Spleen (tissue), 11 donors: ENCODE data around the gene MYH15. TPM values are rescaled to one million over a fixed set of nuclear protein-coding genes. Genes with fewer than 3 reads are reported as not detected.

Experiments used
- DNase-seq: peaks from one replicate; pipeline ENCODE4 v3.0.0-alpha.2; 2020
- H3K27ac ChIP-seq, 8 donors: fragments of 200-600 bp; sonication (generic) in 7 of 8; 1 replicate in 4 of 8; 2 replicates in 4 of 8; pipeline versions ENCODE4 v1.5.0 to v1.8.0; 2016 to 2021; ENCODE audit warnings: inconsistent platforms in 4 of 8, mild to moderate bottlenecking in 4 of 8, moderate library complexity in 1 of 8
- H3K27me3 ChIP-seq, 7 donors: fragments of 200-600 bp; sonication (generic) in 6 of 7; replicated peaks in 1 of 7; 1 replicate in 4 of 7; 2 replicates in 3 of 7; pipeline versions ENCODE4 v1.5.0 to v1.8.0; 2016 to 2021; ENCODE audit warnings: inconsistent platforms in 3 of 7, mild to moderate bottlenecking in 1 of 7
- H3K36me3 ChIP-seq, 6 donors: fragments of 200-600 bp; sonication (generic) in 5 of 6; 1 replicate in 4 of 6; 2 replicates in 2 of 6; pipeline versions ENCODE4 v1.5.0 to v1.8.0; 2016 to 2021; ENCODE audit warnings: inconsistent platforms in 2 of 6
- H3K4me1 ChIP-seq, 6 donors: fragments of 200-600 bp; sonication (generic) in 5 of 6; 1 replicate in 3 of 6; 2 replicates in 3 of 6; pipeline versions ENCODE4 v1.5.0 to v1.8.0; 2016 to 2021; ENCODE audit warnings: inconsistent platforms in 3 of 6
- H3K4me3 ChIP-seq, 8 donors: fragments of 200-600 bp; sonication (generic) in 7 of 8; 1 replicate in 4 of 8; 2 replicates in 4 of 8; pipeline versions ENCODE4 v1.5.0 to v1.8.0; 2016 to 2021; ENCODE audit warnings: inconsistent platforms in 4 of 8, mild to moderate bottlenecking in 4 of 8, moderate library complexity in 2 of 8
- H3K9me3 ChIP-seq, 8 donors: fragments of 200-600 bp; sonication (generic) in 7 of 8; 1 replicate in 4 of 8; 2 replicates in 4 of 8; pipeline versions ENCODE4 v1.5.0 to v1.8.0; 2016 to 2021; ENCODE audit warnings: inconsistent platforms in 4 of 8
- CTCF ChIP-seq, 11 experiments: fragments of 200-600 bp in 7 of 11; fragments of 450-650 bp in 4 of 11; sonication (generic) in 4 of 11; IDR thresholded peaks in 8 of 11; conservative IDR thresholded peaks in 3 of 11; 1 replicate in 7 of 11; 2 replicates in 4 of 11; pipeline versions ENCODE4 v1.4.0 to v1.8.0; 2016 to 2021; ENCODE audit warnings: antibody characterized with exemption in 11 of 11, inconsistent platforms in 4 of 11, mild to moderate bottlenecking in 1 of 11
- POLR2A ChIP-seq, 3 donors: fragments of 450-650 bp; IDR thresholded peaks; one replicate each; pipeline ENCODE4 v1.5.1; 2017; ENCODE audit warnings: antibody characterized with exemption in 3 of 3, mild to moderate bottlenecking in 1 of 3
- POLR2AphosphoS5 ChIP-seq, 3 donors: sonication (generic); formaldehyde crosslinking; IDR thresholded peaks; one replicate each; pipeline ENCODE4 v1.5.1; 2017; ENCODE audit warnings: antibody characterized with exemption in 3 of 3
- WGBS, 5 donors: extraction: QIAGEN DNeasy Blood & Tissue Kit in 3 of 5; methylation state at CpG; one replicate each; pipeline versions ENCODE4 v1.1.5 to v1.1.7; 2013 to 2018; 5-methylcytosine and 5-hydroxymethylcytosine counted together
- intact Hi-C: fragments of 100-400 bp; cut with DNase I; formaldehyde crosslinking; loops from one replicate; pipeline ENCODE4 v1.15.0; 2023; ENCODE audit warnings: low total_unique reads
- polyA plus RNA-seq, 3 donors: library from polyadenylated mRNA; stranded (reverse); fragments of 200-250 nt; gene quantifications; one replicate each; pipeline ENCODE4 v1.2.1, GENCODE V29; 2013
- total RNA-seq, 7 donors: library from RNA; depleted of rRNA in 3 of 7; stranded (reverse); fragments of >200 nt in 3 of 7; fragmentation: NEBNext Ultra II Directional in 4 of 7; extraction: Animal tissue kit (Norgen Biotek cat#: 25700) in 4 of 7; gene quantifications; one replicate each; pipeline versions ENCODE4 v1.1.0 to v1.2.1, GENCODE V29; 2016 to 2021
- donor health status: healthy with polysubstance abuse.
- donor health status: DM: no; HTN: no; CAD: no; lungs with moderate emphysema.
- donor health status: DM: no; HTN: no; CAD: no.
- donor health status: Bipolar disorder and iron deficiency.
- donor health status: healthy.
- donor health status: DM: no; HTN: no; CAD: no.
- donor health status: DM: yes; HTN: yes; CAD: no.

MYH15 gene
- total and polyA plus RNA-seq, 10 donors, result 0.02 to 3.0 (median 0.18) TPM

- Histone ChIP-seq H3K4me1 (no peaks in the 10 kb centered on the region), H3K4me3 (no peak overlapping the region), H3K9me3 (no peaks in the 10 kb centered on the region), H3K27ac (no peak overlapping the region), H3K36me3 (no peaks in the 10 kb centered on the region), H3K27me3 (no peaks in the 10 kb centered on the region)
- DNase-seq, result no peak
- intact Hi-C loops, result no loop called here
- 51 to 74% (median 59%) methylated on average over 1 of the region's 1 CpG for WGBS, 5 donors
- TF ChIP-seq POLR2A (IDR thresholded peaks at IDR 0.05), result no peak
- no peak for TF ChIP-seq CTCF (IDR thresholded peaks at IDR 0.05 in 8 of 11, conservative IDR thresholded peaks at IDR 0.05 in 3 of 11)
- TF ChIP-seq POLR2AphosphoS5 (IDR thresholded peaks at IDR 0.05), result no peak
Measured at GRCh38 chr3:108518895-108519294, 8.5 kb upstream of the MYH15 start.

- Histone ChIP-seq H3K27me3 (no peaks in the 10 kb centered on the region), H3K4me3 (no peak overlapping the region), H3K36me3 (no peaks in the 10 kb centered on the region), H3K4me1 (no peaks in the 10 kb centered on the region), H3K9me3 (no peaks in the 10 kb centered on the region), H3K27ac (no peak overlapping the region)
- TF ChIP-seq CTCF (IDR thresholded peaks at IDR 0.05 in 8 of 11, conservative IDR thresholded peaks at IDR 0.05 in 3 of 11) (no peak), POLR2AphosphoS5 (IDR thresholded peaks at IDR 0.05) (no peak), POLR2A (IDR thresholded peaks at IDR 0.05) (no peak)
- no peak for DNase-seq
- intact Hi-C loops, result no loop called here
- 79 to 97% (median 89%) methylated on average over 2 of the region's 2 CpGs for WGBS, 5 donors
Measured at GRCh38 chr3:108516881-108517280, 6.5 kb upstream of the MYH15 start.

GRCh38 chr3:108513961-108514360, 3.6 kb upstream of the MYH15 start:
- Histone ChIP-seq H3K9me3 (no peaks in the 10 kb centered on the region), H3K27me3 (no peaks in the 10 kb centered on the region)

GRCh38 chr3:108512671-108513070, 2.3 kb upstream of the MYH15 start:
- WGBS, 5 donors, result 78 to 95% (median 85%) methylated on average over 2 of the region's 2 CpGs
- Histone ChIP-seq H3K36me3 (no peaks in the 10 kb centered on the region), H3K9me3 (no peaks in the 10 kb centered on the region), H3K27ac (no peak overlapping the region), H3K27me3 (no peaks in the 10 kb centered on the region), H3K4me3 (no peak overlapping the region), H3K4me1 (no peaks in the 10 kb centered on the region)
- intact Hi-C loops, result no loop called here
- TF ChIP-seq POLR2AphosphoS5 (IDR thresholded peaks at IDR 0.05) (no peak), CTCF (IDR thresholded peaks at IDR 0.05 in 8 of 11, conservative IDR thresholded peaks at IDR 0.05 in 3 of 11) (no peak), POLR2A (IDR thresholded peaks at IDR 0.05) (no peak)
- DNase-seq, result no peak

More at GRCh38 chr3:108513961-108514360, 3.6 kb upstream of the MYH15 start:
- intact Hi-C loops, result no loop called here
- H3K4me1 ChIP-seq, result no peaks in the 10 kb centered on the region
- TF ChIP-seq POLR2AphosphoS5 (IDR thresholded peaks at IDR 0.05) (no peak), CTCF (IDR thresholded peaks at IDR 0.05 in 8 of 11, conservative IDR thresholded peaks at IDR 0.05 in 3 of 11) (no peak), POLR2A (IDR thresholded peaks at IDR 0.05) (no peak)
- no peak for DNase-seq
- no peaks in the 10 kb centered on the region for H3K36me3 ChIP-seq
- H3K27ac ChIP-seq, result no peak overlapping the region
- 69 to 87% (median 80%) methylated on average over 3 of the region's 3 CpGs for WGBS, 5 donors
- H3K4me3 ChIP-seq, result no peak overlapping the region
